Type B pancreatic cell (in vitro differentiated cells): ENCODE measurements around the gene ADAMTS1. TPM values are rescaled to one million over a fixed set of nuclear protein-coding genes. Genes with fewer than 3 reads are reported as not detected.

ENCODE experiments used
- DNase-seq: peaks from one replicate; pipeline ENCODE4 v3.0.0; 2021; ENCODE audit warnings: mixed read lengths; ENCODE audit not compliant: unreplicated experiment; ENCODE audit errors: extremely low spot score
- H3K27ac Mint-ChIP-seq: 2 replicates; pipeline ENCODE4 v1.8.0; 2021; ENCODE audit warnings: mild to moderate bottlenecking, mixed read lengths
- H3K27me3 Mint-ChIP-seq: 2 replicates; pipeline ENCODE4 v1.8.0; 2021; ENCODE audit warnings: mixed read lengths
- H3K36me3 Mint-ChIP-seq: 2 replicates; pipeline ENCODE4 v1.8.0; 2021; ENCODE audit warnings: mixed read lengths
- H3K4me1 Mint-ChIP-seq: one replicate; pipeline ENCODE4 v1.8.0; 2021; ENCODE audit warnings: mixed read lengths; ENCODE audit not compliant: unreplicated experiment
- H3K4me3 Mint-ChIP-seq: 2 replicates; pipeline ENCODE4 v1.8.0; 2021; ENCODE audit warnings: mild to moderate bottlenecking, mixed read lengths
- H3K9me3 Mint-ChIP-seq: 2 replicates; pipeline ENCODE4 v1.8.0; 2021; ENCODE audit warnings: mixed read lengths
- total RNA-seq: library from RNA; stranded (reverse); gene quantifications from 2 replicates; pipeline ENCODE4 v1.2.1, GENCODE V29; 2021; ENCODE audit warnings: low replicate concordance
- TF ChIP-seq, protein P1 (sequence below): fragments of 200-600 bp; sonication (generic); conservative IDR thresholded peaks from 2 replicates; pipeline ENCODE4 v1.5.0; 2021; ENCODE audit warnings: antibody characterized with exemption, mild to moderate bottlenecking

ADAMTS1 gene
- total RNA-seq, 1 donor from 2014 or later: 77.3 TPM

DNA sequence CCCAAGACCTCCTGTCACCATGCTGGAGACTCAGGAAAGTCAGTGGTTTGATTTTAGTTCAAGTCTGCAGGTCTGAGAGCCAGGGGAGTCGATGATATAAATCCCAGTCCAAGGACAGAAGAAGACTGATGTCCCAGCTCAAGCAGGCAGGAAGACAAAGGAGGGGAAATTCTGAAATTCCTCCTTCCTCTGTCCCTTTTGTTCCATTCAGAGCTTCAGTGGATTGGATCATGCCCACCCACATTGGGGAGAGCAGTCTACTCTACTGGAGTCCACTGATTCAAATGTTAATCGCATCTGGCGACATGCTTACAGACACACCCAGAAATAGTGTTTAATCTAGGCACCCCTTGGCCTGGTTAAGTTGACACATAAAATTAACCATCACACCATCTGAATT is 7.2 kb upstream of the ADAMTS1 start:
- H3K36me3 Mint-ChIP-seq: no peaks in the 10 kb centered on the region
- no peaks in the 10 kb centered on the region for H3K9me3 Mint-ChIP-seq
- no peak overlapping the region for H3K4me3 Mint-ChIP-seq
- TF ChIP-seq, protein P1, sequence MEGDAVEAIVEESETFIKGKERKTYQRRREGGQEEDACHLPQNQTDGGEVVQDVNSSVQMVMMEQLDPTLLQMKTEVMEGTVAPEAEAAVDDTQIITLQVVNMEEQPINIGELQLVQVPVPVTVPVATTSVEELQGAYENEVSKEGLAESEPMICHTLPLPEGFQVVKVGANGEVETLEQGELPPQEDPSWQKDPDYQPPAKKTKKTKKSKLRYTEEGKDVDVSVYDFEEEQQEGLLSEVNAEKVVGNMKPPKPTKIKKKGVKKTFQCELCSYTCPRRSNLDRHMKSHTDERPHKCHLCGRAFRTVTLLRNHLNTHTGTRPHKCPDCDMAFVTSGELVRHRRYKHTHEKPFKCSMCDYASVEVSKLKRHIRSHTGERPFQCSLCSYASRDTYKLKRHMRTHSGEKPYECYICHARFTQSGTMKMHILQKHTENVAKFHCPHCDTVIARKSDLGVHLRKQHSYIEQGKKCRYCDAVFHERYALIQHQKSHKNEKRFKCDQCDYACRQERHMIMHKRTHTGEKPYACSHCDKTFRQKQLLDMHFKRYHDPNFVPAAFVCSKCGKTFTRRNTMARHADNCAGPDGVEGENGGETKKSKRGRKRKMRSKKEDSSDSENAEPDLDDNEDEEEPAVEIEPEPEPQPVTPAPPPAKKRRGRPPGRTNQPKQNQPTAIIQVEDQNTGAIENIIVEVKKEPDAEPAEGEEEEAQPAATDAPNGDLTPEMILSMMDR: no peak
- H3K4me1 Mint-ChIP-seq: peaks cover 17% of the 10 kb centered on the region
- no peak overlapping the region for H3K27ac Mint-ChIP-seq
- DNase-seq: no peak
- no peaks in the 10 kb centered on the region for H3K27me3 Mint-ChIP-seq

DNA sequence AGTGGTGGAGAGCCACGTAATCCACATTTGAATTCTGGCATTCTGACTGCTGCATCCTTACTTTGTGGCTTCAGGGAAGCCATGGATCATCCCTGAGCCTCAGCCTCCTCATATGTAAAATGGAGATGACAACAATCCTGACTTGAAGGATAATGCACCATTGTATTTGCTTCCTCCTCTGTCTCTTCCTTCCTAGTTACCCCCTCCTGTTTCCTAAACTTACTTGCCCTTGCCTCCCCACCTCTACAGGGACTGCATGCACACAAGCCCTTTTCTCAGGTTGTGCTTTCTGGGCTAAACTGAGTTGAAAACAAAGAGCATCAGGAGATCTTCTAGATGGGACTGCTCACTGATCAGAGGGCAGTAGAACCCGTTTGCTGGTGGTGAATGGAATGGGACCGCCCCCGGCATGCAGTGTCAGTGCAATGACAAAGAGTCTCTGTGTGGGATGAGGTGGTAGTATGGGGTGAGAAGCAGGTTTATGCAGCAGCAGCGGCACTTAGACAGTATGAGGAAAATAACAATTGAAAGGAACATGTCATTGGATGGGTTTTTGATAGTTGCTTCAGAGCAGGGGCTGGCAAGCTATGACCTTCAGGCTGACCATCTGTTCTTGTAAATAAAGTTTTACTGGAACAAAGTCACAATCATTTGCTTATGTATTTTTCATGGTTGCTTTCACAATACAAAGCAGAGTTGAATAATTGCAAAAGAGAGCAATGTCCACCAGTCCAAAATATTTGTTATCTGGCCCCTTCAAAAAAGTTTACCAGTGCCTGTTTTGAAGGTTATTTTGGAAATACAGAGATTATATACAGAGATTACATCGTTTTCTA is 6.1 kb upstream of the ADAMTS1 start:
- Mint-ChIP-seq H3K4me3 (no peak overlapping the region), H3K4me1 (peaks cover 24% of the 10 kb centered on the region), H3K9me3 (no peaks in the 10 kb centered on the region), H3K27me3 (peaks cover 3% of the 10 kb centered on the region), H3K27ac (peak overlapping the region; percentile 34), H3K36me3 (no peaks in the 10 kb centered on the region)
- TF ChIP-seq, protein P1: no peak
- no peak for DNase-seq

DNA sequence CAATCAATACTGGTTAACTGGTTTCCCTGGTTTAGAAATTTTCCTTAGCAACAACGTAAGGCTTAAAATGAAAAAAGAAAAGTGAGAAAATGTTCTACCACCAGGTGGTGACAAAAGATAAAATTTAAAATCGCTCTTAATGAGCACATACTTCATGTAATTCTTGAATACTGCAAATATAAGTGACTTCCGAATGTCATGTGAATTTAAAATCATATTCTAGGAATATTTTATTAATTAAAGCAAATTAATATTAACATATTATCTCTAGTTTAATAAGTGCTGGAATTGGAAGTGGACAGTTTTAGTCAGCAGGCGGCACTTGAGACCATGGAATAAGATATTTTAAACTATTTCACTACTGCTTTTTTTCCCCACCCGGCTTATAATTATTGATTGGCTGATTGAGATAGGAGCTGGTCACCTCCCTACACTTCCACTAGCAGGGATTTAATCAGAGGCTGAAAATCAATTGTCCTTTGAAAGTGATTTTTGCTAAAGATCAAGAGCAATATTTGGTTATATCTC is 5.0 kb upstream of the ADAMTS1 start:
- DNase-seq: no peak
- H3K4me1 Mint-ChIP-seq: peaks cover 24% of the 10 kb centered on the region
- no peaks in the 10 kb centered on the region for H3K36me3 Mint-ChIP-seq
- H3K9me3 Mint-ChIP-seq: no peaks in the 10 kb centered on the region
- H3K4me3 Mint-ChIP-seq: peak overlapping the region; percentile 36
- H3K27me3 Mint-ChIP-seq: peaks cover 7% of the 10 kb centered on the region
- TF ChIP-seq, protein P1: peak; percentile 89
- no peak overlapping the region for H3K27ac Mint-ChIP-seq

DNA sequence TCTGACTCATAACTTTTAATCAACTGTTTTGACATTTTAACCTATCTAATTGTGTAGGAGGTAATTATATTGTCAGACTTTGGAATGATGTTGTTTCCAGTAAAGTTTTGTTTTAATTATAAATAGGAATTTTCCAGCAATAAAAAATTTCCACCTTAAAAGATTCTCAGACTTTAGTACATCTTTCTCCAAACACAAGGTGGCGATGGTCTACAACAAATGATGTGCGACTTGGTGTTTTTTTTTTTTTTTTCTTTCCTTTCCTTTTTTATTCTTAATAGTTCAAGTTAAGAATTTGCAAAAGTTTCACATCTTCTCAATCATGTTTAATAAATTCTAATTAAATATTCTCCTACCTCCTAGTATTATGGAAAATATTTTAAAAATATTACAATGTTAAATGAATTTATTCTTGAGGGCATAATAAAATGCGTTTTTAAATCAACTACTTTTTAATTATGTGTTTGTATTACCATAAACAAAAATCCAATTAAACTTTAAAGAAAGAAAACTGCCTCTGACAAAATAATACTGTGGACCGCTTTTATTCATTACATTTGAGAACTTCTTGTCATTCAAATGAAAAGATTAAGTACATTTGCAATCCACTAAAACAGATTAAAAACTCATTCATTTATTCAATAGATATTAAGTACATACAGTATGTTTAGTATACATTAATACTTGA is 4.4 kb upstream of the ADAMTS1 start:
- Mint-ChIP-seq H3K27me3 (peaks cover 7% of the 10 kb centered on the region), H3K4me1 (peaks cover 24% of the 10 kb centered on the region), H3K27ac (no peak overlapping the region), H3K4me3 (peak overlapping the region; percentile 36), H3K9me3 (no peaks in the 10 kb centered on the region), H3K36me3 (no peaks in the 10 kb centered on the region)
- TF ChIP-seq, protein P1: peak; percentile 78
- no peak for DNase-seq

DNA sequence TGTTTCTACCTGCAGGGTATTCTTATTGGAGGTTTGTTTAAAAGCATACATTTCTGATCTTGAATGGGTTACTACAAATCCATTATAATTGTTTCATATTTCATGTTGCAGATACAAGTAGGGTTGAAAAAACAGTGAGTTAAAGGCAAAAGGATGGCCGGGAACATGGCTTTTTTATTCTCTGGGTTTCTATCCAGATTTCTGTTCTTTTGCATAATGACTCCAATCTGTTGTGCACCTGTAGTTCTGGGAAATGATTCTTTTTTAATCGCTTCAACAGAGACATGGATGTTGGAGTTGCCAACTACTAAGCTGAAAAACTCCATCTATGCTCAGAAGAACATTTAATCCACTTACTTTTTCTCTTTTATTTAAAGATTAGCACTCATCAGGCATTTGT is 2.7 kb upstream of the ADAMTS1 start:
- Mint-ChIP-seq H3K36me3 (peaks cover 7% of the 10 kb centered on the region), H3K4me3 (peak overlapping the region; percentile 18), H3K9me3 (no peaks in the 10 kb centered on the region), H3K27ac (no peak overlapping the region), H3K27me3 (peaks cover 7% of the 10 kb centered on the region), H3K4me1 (peaks cover 30% of the 10 kb centered on the region)
- DNase-seq: no peak
- TF ChIP-seq, protein P1: no peak
